Esophagus squamous epithelium (tissue), 4 donors: Measurements from ENCODE around the gene XPO1.

Source experiments
- CTCF ChIP-seq, 6 experiments: fragments of 450-650 bp in 4 of 6; fragments of 200-600 bp in 2 of 6; sonication (generic) in 2 of 6; IDR thresholded peaks; one replicate each; pipeline ENCODE4 v1.5.1; 2016 to 2019; ENCODE audit warnings: antibody characterized with exemption in 6 of 6, mild to moderate bottlenecking in 4 of 6, moderate library complexity in 4 of 6
- POLR2A ChIP-seq, 4 donors: fragments of 450-650 bp; IDR thresholded peaks; one replicate each; pipeline ENCODE4 v1.6.1; 2017; ENCODE audit warnings: antibody characterized with exemption in 4 of 4, mild to moderate bottlenecking in 4 of 4, moderate library complexity in 3 of 4

- TF ChIP-seq CTCF (IDR thresholded peaks at IDR 0.05) (no peak), POLR2A (IDR thresholded peaks at IDR 0.05) (no peak)
These were observed 2.7 kb downstream of the XPO1 start for GRCh38 chr2:61535449-61535848.
